Progenitor cell of endocrine pancreas (in vitro differentiated cells): ENCODE results near the gene RTN4. TPM values are rescaled to one million over a fixed set of nuclear protein-coding genes. Genes with fewer than 3 reads are reported as not detected.

Source experiments
- DNase-seq: peaks from one replicate; pipeline ENCODE4 v3.0.0; 2021; ENCODE audit warnings: low spot score; ENCODE audit not compliant: unreplicated experiment
- H3K27ac Mint-ChIP-seq: 2 replicates; pipeline ENCODE4 v1.8.0; 2021; ENCODE audit warnings: mild to moderate bottlenecking, moderate library complexity, mixed read lengths
- H3K27me3 Mint-ChIP-seq: 2 replicates; pipeline ENCODE4 v1.8.0; 2021; ENCODE audit warnings: mixed read lengths
- H3K36me3 Mint-ChIP-seq: 2 replicates; pipeline ENCODE4 v1.8.0; 2022; ENCODE audit warnings: mixed read lengths; ENCODE audit not compliant: insufficient read depth
- H3K4me1 Mint-ChIP-seq: 2 replicates; pipeline ENCODE4 v1.8.0; 2021; ENCODE audit warnings: low read depth, mixed read lengths
- H3K4me3 Mint-ChIP-seq: 2 replicates; pipeline ENCODE4 v1.8.0; 2021; ENCODE audit warnings: low read depth, mild to moderate bottlenecking, moderate library complexity, mixed read lengths
- H3K9me3 Mint-ChIP-seq: 2 replicates; pipeline ENCODE4 v1.8.0; 2021; ENCODE audit warnings: low read depth, mixed read lengths
- CTCF ChIP-seq: fragments of 200-600 bp; sonication (generic); IDR thresholded peaks from one replicate; pipeline ENCODE4 v1.5.0; 2021; ENCODE audit warnings: antibody characterized with exemption, mild to moderate bottlenecking; ENCODE audit not compliant: unreplicated experiment
- long read RNA-seq: library from polyadenylated mRNA; unstranded; transcript quantifications from one replicate; pipeline ENCODE4 v2.0.0, GENCODE V29; 2020
- total RNA-seq: library from RNA; stranded (reverse); gene quantifications from 2 replicates; pipeline ENCODE4 v1.2.1, GENCODE V29; 2021

Gene RTN4
- total RNA-seq = 246 and 265 TPM in 2 replicates
- long read RNA-seq, partial matches to known transcripts = 7 of 23 reads
- long read RNA-seq, other reads (novel, unspliced or antisense) = 6 of 23 reads

GRCh38 chr2:55050100-55050994 lies at the start of gene RTN4:
Gene RTN4, minus strand, starts transcription at chr2:55050451. Its CDS starts 151 bp downstream, at chr2:55050300.
- H3K36me3 Mint-ChIP-seq = no peaks in the 10 kb centered on the region
- DNase-seq = peak; percentile 93
- H3K9me3 Mint-ChIP-seq = no peaks in the 10 kb centered on the region
- peaks cover 42% of the 10 kb centered on the region for H3K4me1 Mint-ChIP-seq
- H3K27ac Mint-ChIP-seq = peak within 1 kb of the TSS; percentile 99
- H3K4me3 Mint-ChIP-seq = peak within 1 kb of the TSS; percentile 99
- TF ChIP-seq CTCF = no peak
- no peaks in the 10 kb centered on the region for H3K27me3 Mint-ChIP-seq

GRCh38 chr2:55099493-55099877 lies 49.2 kb upstream of the RTN4 start:
- no peak for TF ChIP-seq CTCF
- H3K9me3 Mint-ChIP-seq = no peaks in the 10 kb centered on the region
- no peaks in the 10 kb centered on the region for H3K27me3 Mint-ChIP-seq
- no peak for DNase-seq
- no peak overlapping the region for H3K27ac Mint-ChIP-seq
- no peaks in the 10 kb centered on the region for H3K36me3 Mint-ChIP-seq
- H3K4me1 Mint-ChIP-seq = no peaks in the 10 kb centered on the region
- H3K4me3 Mint-ChIP-seq = no peak overlapping the region

GRCh38 chr2:55097461-55098410 lies 47.5 kb upstream of the RTN4 start:
- no peak overlapping the region for H3K4me3 Mint-ChIP-seq
- H3K4me1 Mint-ChIP-seq = peaks cover 2% of the 10 kb centered on the region
- H3K27ac Mint-ChIP-seq = no peak overlapping the region
- H3K9me3 Mint-ChIP-seq = no peaks in the 10 kb centered on the region
- no peaks in the 10 kb centered on the region for H3K27me3 Mint-ChIP-seq
- TF ChIP-seq CTCF = no peak
- no peaks in the 10 kb centered on the region for H3K36me3 Mint-ChIP-seq
- DNase-seq = no peak

- H3K27me3 Mint-ChIP-seq = no peaks in the 10 kb centered on the region
- H3K36me3 Mint-ChIP-seq = no peaks in the 10 kb centered on the region
- TF ChIP-seq CTCF = no peak
- H3K4me1 Mint-ChIP-seq = peaks cover 2% of the 10 kb centered on the region
- no peak for DNase-seq
- H3K27ac Mint-ChIP-seq = no peak overlapping the region
- no peaks in the 10 kb centered on the region for H3K9me3 Mint-ChIP-seq
- no peak overlapping the region for H3K4me3 Mint-ChIP-seq
These were observed 46.8 kb upstream of the RTN4 start for GRCh38 chr2:55097082-55097460.

GRCh38 chr2:55096586-55096985 lies 46.3 kb upstream of the RTN4 start:
- no peak for DNase-seq
- Mint-ChIP-seq H3K27ac (no peak overlapping the region), H3K27me3 (no peaks in the 10 kb centered on the region), H3K36me3 (no peaks in the 10 kb centered on the region), H3K4me1 (peaks cover 2% of the 10 kb centered on the region), H3K4me3 (no peak overlapping the region), H3K9me3 (no peaks in the 10 kb centered on the region)
- TF ChIP-seq CTCF = no peak
